GM18507 (cell line): ENCODE measurements around the gene NDUFA3.

Source experiments
- DNase-seq: peaks from one replicate; pipeline ENCODE4 v3.0.0; 2011; ENCODE audit warnings: low read depth; ENCODE audit not compliant: insufficient read length; ENCODE audit errors: extremely low spot score
- FAIRE-seq: peaks from 2 replicates; lab custom pipeline; 2011; peaks lifted over from hg19 to GRCh38; lab: Jason Lieb, UNC

Gene NDUFA3

DNA sequence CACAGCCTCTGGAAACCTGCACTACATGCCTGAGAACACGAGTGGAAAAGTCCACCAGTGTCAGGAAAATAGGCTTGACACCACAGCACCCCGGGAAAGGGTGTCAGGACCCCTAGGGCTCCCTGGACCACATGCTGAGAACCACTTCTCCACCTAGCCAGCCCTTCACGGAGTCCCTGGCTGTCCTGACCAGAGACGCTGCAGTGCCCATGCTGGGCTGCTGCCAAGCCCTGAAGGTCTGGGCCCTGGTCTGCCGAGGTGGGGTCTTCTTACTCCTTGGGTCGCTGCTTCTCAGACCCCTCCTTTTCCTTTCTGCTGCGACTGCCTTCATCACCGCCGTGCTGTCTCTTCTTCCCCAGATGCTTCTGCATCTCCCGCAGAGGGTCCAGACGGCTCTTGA is 53.8 kb downstream of the NDUFA3 start:
- DNase-seq: no peak
- no peak for FAIRE-seq

DNA sequence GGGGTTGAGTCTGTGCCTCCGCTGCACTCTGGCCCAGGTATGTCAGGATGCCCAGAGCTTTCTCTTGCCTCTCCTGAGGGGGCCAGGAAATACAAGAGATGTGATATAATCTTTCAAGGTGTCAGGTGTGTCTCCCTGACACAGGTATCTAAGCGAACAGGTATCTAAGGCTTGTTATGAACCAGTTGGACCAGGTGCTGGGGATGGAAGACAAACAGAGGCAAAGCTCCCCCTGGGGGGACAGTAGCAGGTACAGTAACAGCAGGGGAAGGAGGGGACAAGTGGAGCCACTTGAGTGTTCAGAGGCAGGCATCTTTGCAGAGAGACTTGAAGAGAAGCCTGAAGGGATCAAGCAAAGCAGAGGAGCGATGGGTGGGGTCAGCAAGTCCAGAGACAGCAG is 54.3 kb downstream of the NDUFA3 start:
- FAIRE-seq: no peak
- no peak for DNase-seq
